GM23338 (cell line): Measurements from ENCODE around the gene ITPR2. TPM values are rescaled to one million over a fixed set of nuclear protein-coding genes. Genes with fewer than 3 reads are reported as not detected.

Source experiments
- ATAC-seq: fragments of 200-7000 bp; cut with Tn5 transposase; 3 replicates; pipeline ENCODE4 v1.9.1; 2020
- DNase-seq: peaks from one replicate; pipeline ENCODE4 v3.0.0-alpha.2; 2015; ENCODE audit warnings: low spot score
- H2AFZ ChIP-seq: fragments of 200-600 bp; sonication (generic); 2 replicates; pipeline ENCODE4 v1.8.0; 2016; ENCODE audit warnings: antibody characterized with exemption, mild to moderate bottlenecking, moderate library complexity
- H3F3A ChIP-seq: fragments of 200-600 bp; sonication (generic); replicated peaks from 2 replicates; pipeline ENCODE4 v1.8.0; 2017; ENCODE audit warnings: antibody characterized with exemption, mixed run types, low read depth
- H3K27ac ChIP-seq: fragments of 200-600 bp; sonication (generic); 2 replicates; pipeline ENCODE4 v1.6.1; 2016; ENCODE audit warnings: low read depth
- H3K27me3 ChIP-seq: fragments of 200-600 bp; sonication (generic); 2 replicates; pipeline ENCODE4 v1.8.0; 2016; ENCODE audit warnings: mild to moderate bottlenecking, mixed run types, moderate library complexity; ENCODE audit not compliant: insufficient read depth
- H3K36me3 ChIP-seq: fragments of 200-600 bp; sonication (generic); 2 replicates; pipeline ENCODE4 v1.8.0; 2016; ENCODE audit warnings: mild to moderate bottlenecking; ENCODE audit not compliant: insufficient read depth
- H3K4me1 ChIP-seq: fragments of 200-600 bp; sonication (generic); 2 replicates; pipeline ENCODE4 v1.8.0; 2016; ENCODE audit warnings: mild to moderate bottlenecking, moderate library complexity; ENCODE audit not compliant: insufficient read depth
- H3K4me2 ChIP-seq: fragments of 200-600 bp; sonication (generic); 2 replicates; pipeline ENCODE4 v1.7.1; 2017; ENCODE audit warnings: mixed run types
- H3K4me3 ChIP-seq: fragments of 200-600 bp; sonication (generic); 2 replicates; pipeline ENCODE4 v1.6.1; 2016; ENCODE audit warnings: mixed run types
- H3K79me2 ChIP-seq: fragments of 200-600 bp; sonication (generic); replicated peaks from 2 replicates; pipeline ENCODE4 v1.8.0; 2017; ENCODE audit warnings: mild to moderate bottlenecking; ENCODE audit not compliant: insufficient read depth
- H3K9me2 ChIP-seq: fragments of 200-600 bp; sonication (generic); 2 replicates; pipeline ENCODE4 v1.8.0; 2017; ENCODE audit not compliant: insufficient read depth
- H4K20me1 ChIP-seq: fragments of 200-600 bp; sonication (generic); replicated peaks from 2 replicates; pipeline ENCODE4 v1.8.0; 2017; ENCODE audit warnings: mild to moderate bottlenecking; ENCODE audit not compliant: insufficient read depth
- H3K27ac Mint-ChIP-seq: 2 replicates; pipeline ENCODE4 v1.8.0; 2020; ENCODE audit warnings: inconsistent platforms, mild to moderate bottlenecking, moderate library complexity, mixed read lengths
- H3K27me3 Mint-ChIP-seq: 3 replicates; pipeline ENCODE4 v1.8.0; 2022; ENCODE audit warnings: low read depth, mild to moderate bottlenecking, moderate library complexity, mixed read lengths, inconsistent platforms; ENCODE audit not compliant: insufficient read depth, poor library complexity
- H3K36me3 Mint-ChIP-seq: 3 replicates; pipeline ENCODE4 v1.8.0; 2021; ENCODE audit warnings: low read depth, mild to moderate bottlenecking, inconsistent platforms, moderate library complexity, mixed read lengths
- H3K4me1 Mint-ChIP-seq: 3 replicates; pipeline ENCODE4 v1.8.0; 2020; ENCODE audit warnings: mild to moderate bottlenecking, inconsistent platforms, mixed read lengths
- H3K4me3 Mint-ChIP-seq: 3 replicates; pipeline ENCODE4 v1.8.0; 2021; ENCODE audit warnings: moderate library complexity, mild to moderate bottlenecking, inconsistent platforms, mixed read lengths
- H3K9me3 Mint-ChIP-seq: 3 replicates; pipeline ENCODE4 v1.8.0; 2020; ENCODE audit warnings: moderate library complexity, mild to moderate bottlenecking, inconsistent platforms, mixed read lengths
- CREB1 ChIP-seq: fragments of 250-450 bp; sonication (Bioruptor Pico); IDR thresholded peaks from 2 replicates; pipeline ENCODE4 v1.5.0; 2020; ENCODE audit warnings: low read depth, mild to moderate bottlenecking, moderate library complexity
- CTCF ChIP-seq, 2 experiments: fragments of 200-600 bp in 1 of 2; sonication (generic) in 1 of 2; conservative IDR thresholded peaks; 2 replicates each; pipeline versions ENCODE4 v1.5.1 to v1.6.1; 2016 to 2017; ENCODE audit warnings: antibody characterized with exemption in 2 of 2, low read depth in 2 of 2, mild to moderate bottlenecking in 2 of 2, moderate library complexity in 1 of 2
- EZH2phosphoT487 ChIP-seq: fragments of 200-600 bp; sonication (generic); IDR thresholded peaks from one replicate; pipeline ENCODE4 v1.8.1; 2018; ENCODE audit warnings: antibody characterized with exemption; ENCODE audit not compliant: unreplicated experiment
- JUNB ChIP-seq: IDR thresholded peaks from one replicate; pipeline ENCODE4 v1.6.1; 2016; ENCODE audit warnings: antibody characterized with exemption; ENCODE audit not compliant: unreplicated experiment
- NANOG ChIP-seq: IDR thresholded peaks from 2 replicates; pipeline ENCODE4 v1.6.1; 2016; ENCODE audit warnings: antibody characterized with exemption, borderline replicate concordance
- POLR2AphosphoS5 ChIP-seq: IDR thresholded peaks from 2 replicates; pipeline ENCODE4 v1.6.1; 2016; ENCODE audit warnings: antibody characterized with exemption, low read depth
- STAT1 ChIP-seq: IDR thresholded peaks from one replicate; pipeline ENCODE4 v1.6.1; 2016; ENCODE audit warnings: antibody characterized with exemption; ENCODE audit not compliant: unreplicated experiment
- ZNF114 ChIP-seq: fragments of 250-450 bp; sonication (Bioruptor Pico); IDR thresholded peaks from 2 replicates; pipeline ENCODE4 v1.5.0; 2020; ENCODE audit warnings: mild to moderate bottlenecking, moderate library complexity
- ZNF331 ChIP-seq: fragments of 250-450 bp; sonication (Bioruptor Pico); IDR thresholded peaks from 2 replicates; pipeline ENCODE4 v1.5.0; 2020; ENCODE audit warnings: low read depth, mild to moderate bottlenecking, moderate library complexity
- ZNF462 ChIP-seq: fragments of 250-450 bp; sonication (Bioruptor Pico); IDR thresholded peaks from 2 replicates; pipeline ENCODE4 v1.5.0; 2020; ENCODE audit warnings: mild to moderate bottlenecking, moderate library complexity
- polyA plus RNA-seq: library from polyadenylated mRNA; unstranded; fragments of >200 nt; fragmentation: Nextera tagmentation; extraction: Ambion mirVana; gene quantifications from 2 replicates; pipeline ENCODE4 v1.2.1, GENCODE V29; 2016
- total RNA-seq: library from RNA; depleted of rRNA; stranded (reverse); fragments of >200 nt; shearing (Covaris generic); gene quantifications from 2 replicates; pipeline ENCODE4 v1.2.3, GENCODE V29; 2014

ITPR2 gene
- total and polyA plus RNA-seq, 2 experiments from 2014 or later, result 44.5 to 65.2 TPM

- Histone ChIP-seq H3F3A (no peaks in the 10 kb centered on the region), H4K20me1 (no peaks in the 10 kb centered on the region), H3K4me3 (no peak overlapping the region), H3K27ac (no peak overlapping the region), H2AFZ (no peak overlapping the region), H3K4me1 (no peaks in the 10 kb centered on the region), H3K79me2 (no peaks in the 10 kb centered on the region), H3K36me3 (no peaks in the 10 kb centered on the region), H3K4me2 (no peak overlapping the region), H3K9me2 (no peaks in the 10 kb centered on the region), H3K27me3 (no peaks in the 10 kb centered on the region)
- DNase-seq, result no peak
- Mint-ChIP-seq H3K27ac (no peak overlapping the region), H3K36me3 (no peaks in the 10 kb centered on the region), H3K4me3 (no peak overlapping the region), H3K4me1 (no peaks in the 10 kb centered on the region), H3K9me3 (no peaks in the 10 kb centered on the region), H3K27me3 (peaks cover 1% of the 10 kb centered on the region)
- TF ChIP-seq ZNF331 (CRISPR knock-in tag), result no peak
- TF ChIP-seq JUNB, result no peak
- no peak for TF ChIP-seq CTCF (conservative IDR thresholded peaks at IDR 0.05; ENCODE audit: low read depth in 2 of 2)
- TF ChIP-seq EZH2phosphoT487, result no peak
- TF ChIP-seq POLR2AphosphoS5, result no peak
- no peak for TF ChIP-seq CREB1 (CRISPR knock-in tag)
- no peak for TF ChIP-seq ZNF462 (CRISPR knock-in tag)
- TF ChIP-seq NANOG, result no peak
- TF ChIP-seq STAT1, result no peak
- TF ChIP-seq ZNF114, result no peak
- no peak for ATAC-seq
Observed at GRCh38 chr12:26367991-26368730, 464.8 kb downstream of the ITPR2 start.
